ENCODE data around the gene CPVL. TPM values are rescaled to one million over a fixed set of nuclear protein-coding genes. Genes with fewer than 3 reads are reported as not detected.
A peak's percentile ranks its signal among the peaks of the same experiment; 100 is the strongest.

The CPVL gene
- polyA plus RNA-seq (ENCODE audit: insufficient read length in 4 of 4) = 10 to 100 TPM; 23.2 to 68.6 (median 58.3) TPM

- no peak for DNase-seq (ENCODE audit: low read depth in 4 of 4, low spot score in 3 of 4)
Measured at GRCh38 chr7:29146057-29146706, at the start of gene CPVL. Gene CPVL, minus strand, starts transcription at chr7:29146537. Its CDS starts 25,476 bp downstream, at chr7:29121061.

- peak in 1 of 4 donors; percentile 26 for DNase-seq (ENCODE audit: low read depth in 4 of 4, low spot score in 3 of 4)
Measured at GRCh38 chr7:29194594-29195427, 48.5 kb upstream of the CPVL start, which contains the start of gene CHN2. Gene CHN2, plus strand, starts transcription at chr7:29194775.

- no peak for DNase-seq (ENCODE audit: low read depth in 4 of 4, low spot score in 3 of 4)
Measured at GRCh38 chr7:29194206-29194593, 47.9 kb upstream of the CPVL start.

- no peak for DNase-seq (ENCODE audit: low read depth in 4 of 4, low spot score in 3 of 4)
Measured at GRCh38 chr7:29193316-29194205, 47.2 kb upstream of the CPVL start.

GRCh38 chr7:29192811-29193210, 46.5 kb upstream of the CPVL start:
- no peak for DNase-seq (ENCODE audit: low read depth in 4 of 4, low spot score in 3 of 4)

- no peak for DNase-seq (ENCODE audit: low read depth in 4 of 4, low spot score in 3 of 4)
Measured at GRCh38 chr7:29192323-29192722, 46.0 kb upstream of the CPVL start.

GRCh38 chr7:29190349-29191045, 44.2 kb upstream of the CPVL start:
- no peak for DNase-seq (ENCODE audit: low read depth in 4 of 4, low spot score in 3 of 4)

- peak in 1 of 4 donors; percentile 31 for DNase-seq (ENCODE audit: low read depth in 4 of 4, low spot score in 3 of 4)
Measured at GRCh38 chr7:29189743-29190201, 43.4 kb upstream of the CPVL start.

GRCh38 chr7:29185613-29186012, 39.3 kb upstream of the CPVL start:
- DNase-seq (ENCODE audit: low read depth in 4 of 4, low spot score in 3 of 4) = no peak

- DNase-seq (ENCODE audit: low read depth in 4 of 4, low spot score in 3 of 4) = no peak
Measured at GRCh38 chr7:29184599-29184998, 38.3 kb upstream of the CPVL start.

- no peak for DNase-seq (ENCODE audit: low read depth in 4 of 4, low spot score in 3 of 4)
Measured at GRCh38 chr7:29179115-29179514, 32.8 kb upstream of the CPVL start.

GRCh38 chr7:29177963-29178600, 31.7 kb upstream of the CPVL start:
- no peak for DNase-seq (ENCODE audit: low read depth in 4 of 4, low spot score in 3 of 4)

GRCh38 chr7:29173458-29173857, 27.1 kb upstream of the CPVL start:
- DNase-seq (ENCODE audit: low read depth in 4 of 4, low spot score in 3 of 4) = no peak

GRCh38 chr7:29170781-29171180, 24.4 kb upstream of the CPVL start:
- DNase-seq (ENCODE audit: low read depth in 4 of 4, low spot score in 3 of 4) = no peak

- DNase-seq (ENCODE audit: low read depth in 4 of 4, low spot score in 3 of 4) = no peak
Measured at GRCh38 chr7:29167721-29168120, 21.4 kb upstream of the CPVL start.

GRCh38 chr7:29163854-29164253, 17.5 kb upstream of the CPVL start:
- no peak for DNase-seq (ENCODE audit: low read depth in 4 of 4, low spot score in 3 of 4)

- DNase-seq (ENCODE audit: low read depth in 4 of 4, low spot score in 3 of 4) = no peak
Measured at GRCh38 chr7:29162577-29162976, 16.2 kb upstream of the CPVL start.

GRCh38 chr7:29161231-29161630, 14.9 kb upstream of the CPVL start:
- DNase-seq (ENCODE audit: low read depth in 4 of 4, low spot score in 3 of 4) = no peak

GRCh38 chr7:29160080-29160479, 13.7 kb upstream of the CPVL start:
- no peak for DNase-seq (ENCODE audit: low read depth in 4 of 4, low spot score in 3 of 4)

Data from left renal pelvis (tissue), 4 donors.